Ramos (cell line): Measurements from ENCODE around the gene STRIP2.
"Not testable (repeated sequence)": the region's sequence is repeated elsewhere in the genome, so short reads cannot be mapped to it uniquely, and the experiment has no call there.

Experiments
- in situ Hi-C: fragments of 300-500 bp; cut with MboI; formaldehyde crosslinking; loops from one replicate; pipeline ENCODE4 v1.14.3; 2022; ENCODE audit warnings: low sequenced_read_pairs; ENCODE audit not compliant: unreplicated experiment

STRIP2 gene

DNA sequence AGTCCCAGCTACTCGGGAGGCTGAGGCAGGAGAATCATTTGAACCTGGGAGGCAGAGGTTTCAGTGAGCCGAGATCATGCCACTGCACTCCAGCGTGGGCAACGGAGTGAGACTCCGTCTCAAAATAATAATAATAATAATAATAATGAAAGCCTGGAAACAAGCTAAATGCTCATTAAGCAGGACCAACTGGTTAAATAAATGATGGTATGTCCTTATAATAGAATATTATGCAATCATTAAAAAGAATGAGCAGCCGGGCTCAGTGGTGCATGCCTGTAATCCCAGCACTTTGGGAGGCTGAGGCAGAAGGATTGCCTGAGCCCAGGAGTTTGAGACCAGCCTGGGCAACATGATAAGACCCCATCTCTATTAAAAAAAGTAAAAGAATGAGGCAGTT, 47.1 kb downstream of the STRIP2 start:
- in situ Hi-C loops, result not testable (repeated sequence)

DNA sequence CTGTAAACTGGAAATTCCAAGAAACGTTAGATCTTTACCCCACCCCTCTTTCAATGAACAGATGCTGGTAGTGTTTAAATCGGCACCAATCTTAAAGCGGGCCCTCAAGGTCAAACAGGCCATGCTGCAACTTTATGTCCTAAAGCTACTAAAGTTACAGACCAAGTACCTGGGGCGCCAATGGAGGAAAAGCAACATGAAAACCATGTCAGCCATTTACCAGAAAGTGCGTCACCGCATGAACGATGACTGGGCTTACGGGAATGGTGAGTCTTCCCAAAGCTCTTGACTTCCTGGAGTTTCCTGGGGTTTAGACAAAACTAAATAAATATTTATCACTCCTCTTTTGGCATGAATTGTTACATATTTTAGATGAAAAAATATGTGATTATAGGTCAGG, 48.5 kb downstream of the STRIP2 start:
- in situ Hi-C loops, result no loop called here

DNA sequence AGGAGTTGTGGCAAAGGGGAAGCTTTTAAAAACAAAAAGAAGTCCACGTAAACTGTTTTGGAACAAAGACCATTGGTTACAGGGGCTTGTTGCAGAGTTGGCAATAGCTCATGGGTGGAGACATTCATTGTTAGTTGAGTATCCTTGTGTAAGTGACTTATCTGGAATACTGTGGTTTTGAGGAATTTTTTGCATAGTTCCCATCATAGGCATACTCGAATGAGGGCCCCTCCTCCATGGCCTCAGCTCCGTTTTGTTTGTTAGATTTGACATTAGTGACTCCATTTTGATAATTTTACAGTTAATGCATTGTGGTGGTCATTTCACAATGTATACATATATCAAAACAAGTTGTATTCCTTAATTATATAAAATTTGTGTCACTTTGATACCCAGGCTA, 55.3 kb downstream of the STRIP2 start:
- in situ Hi-C loops, result no loop called here

DNA sequence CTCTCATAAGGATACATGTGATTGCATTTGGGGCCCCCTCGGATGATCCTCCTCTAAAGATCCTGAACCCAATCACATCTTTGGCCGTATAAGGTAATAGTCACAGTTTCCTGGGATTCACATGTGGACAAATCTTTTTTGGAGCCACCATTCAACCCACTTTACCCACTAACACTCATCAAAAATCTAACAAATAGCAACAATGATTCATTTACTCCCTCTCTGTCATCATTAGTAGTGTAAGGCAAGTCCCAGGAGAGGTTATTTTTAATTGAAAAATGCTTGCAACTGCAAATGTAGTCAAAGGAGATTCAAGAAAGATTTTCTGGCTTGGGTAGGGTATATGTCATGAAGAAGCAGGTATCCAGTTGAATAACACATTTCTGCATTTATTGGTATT, 58.2 kb downstream of the STRIP2 start:
- in situ Hi-C loops, result no loop called here

DNA sequence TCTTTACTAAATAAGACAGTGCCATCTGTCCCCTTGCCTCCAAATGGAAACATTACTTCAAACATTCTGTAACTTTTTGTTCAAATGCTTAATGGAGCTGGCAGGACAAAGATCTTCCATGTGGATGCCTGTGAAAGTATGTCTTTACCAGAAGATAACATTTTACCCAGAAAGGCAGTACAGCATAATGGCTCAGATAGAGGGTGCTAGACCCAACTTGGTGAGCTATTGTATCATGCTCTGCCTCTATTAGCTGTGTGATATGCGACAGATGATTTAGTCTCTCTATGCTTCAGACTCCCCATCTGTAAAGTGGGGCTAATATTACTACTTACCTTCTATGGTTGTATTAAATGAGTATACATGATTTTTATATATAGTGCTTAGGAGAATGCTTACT, 59.3 kb downstream of the STRIP2 start:
- in situ Hi-C loops, result no loop called here

DNA sequence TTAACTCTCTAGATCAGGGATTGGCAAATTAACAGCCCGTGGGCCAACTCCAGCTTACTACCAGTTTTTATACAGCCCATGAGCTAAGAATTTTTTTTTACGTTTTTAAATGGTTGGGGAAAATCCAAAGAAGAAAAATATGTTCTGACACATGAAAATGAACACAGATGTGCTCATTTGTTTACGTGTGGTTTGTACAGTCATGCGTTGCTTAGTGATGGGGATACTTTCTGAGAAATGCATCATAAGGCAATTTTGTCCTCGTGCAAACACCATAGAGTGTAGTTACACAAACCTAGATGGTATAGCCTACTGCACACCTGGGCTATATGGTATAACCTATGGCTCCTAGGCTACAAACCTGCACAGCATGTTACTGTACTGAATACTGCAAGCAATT, 59.8 kb downstream of the STRIP2 start:
- in situ Hi-C loops, result no loop called here

DNA sequence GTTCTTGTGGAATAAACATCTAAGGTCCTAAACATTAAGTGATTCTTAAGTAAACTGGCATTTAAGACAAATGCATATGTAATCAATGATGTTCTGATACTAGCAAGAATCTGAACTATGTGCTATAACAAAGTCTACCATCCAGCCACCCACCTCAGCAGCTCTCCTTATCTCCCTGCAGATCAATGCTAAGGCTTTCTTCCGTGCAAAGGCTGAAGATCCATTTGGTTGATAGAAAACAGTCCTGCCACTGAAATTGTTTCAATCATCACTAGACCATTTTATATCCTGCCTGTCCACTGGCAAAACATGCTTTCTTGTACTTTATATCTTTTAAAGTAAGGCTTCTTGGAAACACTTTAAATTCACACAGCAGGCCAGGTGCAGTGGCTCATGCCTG, 61.8 kb downstream of the STRIP2 start:
- in situ Hi-C loops, result no loop called here

DNA sequence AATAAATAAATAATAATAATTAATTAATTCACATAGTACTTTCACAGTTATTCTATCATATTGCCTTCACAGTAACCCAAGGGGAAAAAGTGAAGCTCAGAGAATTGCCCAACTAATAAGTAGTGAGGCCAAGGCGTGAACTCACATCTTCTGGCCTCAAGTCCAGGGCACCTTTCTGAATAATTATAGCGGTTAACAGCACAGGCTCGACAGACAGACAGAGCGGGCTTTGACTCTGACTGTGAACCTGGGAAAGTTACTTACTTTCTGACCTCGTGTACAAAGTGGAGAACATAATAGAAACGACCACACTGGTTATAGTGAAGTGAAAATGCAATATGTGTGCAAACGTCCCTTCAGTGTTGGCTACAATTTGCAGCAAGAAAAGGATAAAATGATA, 62.4 kb downstream of the STRIP2 start:
- in situ Hi-C loops, result no loop called here

DNA sequence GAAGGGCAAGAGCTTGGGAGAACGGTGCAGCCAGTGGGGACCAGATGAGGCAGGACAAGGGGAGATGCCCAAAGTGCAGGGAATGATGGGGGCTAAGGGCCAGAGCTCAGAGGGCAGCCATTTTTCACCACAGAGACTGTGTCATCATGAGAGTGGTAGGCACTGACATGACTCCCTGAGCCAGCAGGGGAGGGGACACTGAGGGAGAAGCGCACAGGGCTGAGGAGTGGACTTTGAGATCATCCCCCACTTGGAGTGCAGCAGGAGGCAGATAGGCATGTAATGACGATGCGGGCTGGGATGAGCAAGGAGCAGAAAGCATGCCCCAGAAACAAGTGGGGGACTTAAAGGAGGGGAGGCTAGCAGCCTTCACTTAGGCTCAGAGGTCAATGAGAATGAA, 62.9 kb downstream of the STRIP2 start:
- in situ Hi-C loops, result no loop called here

DNA sequence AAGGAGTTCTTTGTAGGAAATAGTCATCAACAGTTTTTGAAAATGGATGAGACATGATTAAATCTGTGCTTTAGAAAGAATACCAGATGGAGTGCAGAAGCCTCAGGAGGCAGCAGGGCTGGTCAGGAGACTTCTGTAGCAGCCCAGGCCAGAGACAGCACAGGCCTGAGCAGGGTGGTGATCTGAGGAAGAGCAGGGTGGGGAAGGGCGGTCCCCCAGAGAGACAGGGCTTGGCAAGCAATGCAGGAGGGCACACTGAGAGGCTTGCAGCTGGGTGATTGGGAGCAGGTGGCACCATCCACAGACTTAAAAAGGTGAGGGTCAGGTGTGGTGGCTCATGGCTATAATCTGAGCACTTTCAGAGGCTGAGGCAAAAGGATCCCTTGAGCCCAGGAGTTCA, 63.8 kb downstream of the STRIP2 start:
- in situ Hi-C loops, result no loop called here

DNA sequence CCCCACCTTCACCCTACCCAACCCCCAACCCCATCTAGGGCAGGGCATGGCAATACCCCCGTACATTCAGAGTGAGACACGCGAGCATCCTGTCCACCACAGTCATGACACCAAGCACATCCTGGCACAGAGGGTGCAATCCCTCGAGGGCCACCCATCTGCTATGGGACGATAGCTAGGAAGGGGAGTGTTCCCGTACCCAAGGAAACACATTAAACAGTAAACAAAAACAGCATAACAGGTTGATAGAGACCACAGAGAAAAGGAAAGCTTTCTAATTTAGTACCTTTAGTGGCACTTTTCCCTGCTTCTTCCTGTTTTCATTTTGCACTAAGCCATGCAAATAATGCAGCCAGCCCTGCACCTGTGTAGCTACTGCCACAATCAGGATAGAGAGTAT, 65.8 kb downstream of the STRIP2 start:
- in situ Hi-C loops, result no loop called here

DNA sequence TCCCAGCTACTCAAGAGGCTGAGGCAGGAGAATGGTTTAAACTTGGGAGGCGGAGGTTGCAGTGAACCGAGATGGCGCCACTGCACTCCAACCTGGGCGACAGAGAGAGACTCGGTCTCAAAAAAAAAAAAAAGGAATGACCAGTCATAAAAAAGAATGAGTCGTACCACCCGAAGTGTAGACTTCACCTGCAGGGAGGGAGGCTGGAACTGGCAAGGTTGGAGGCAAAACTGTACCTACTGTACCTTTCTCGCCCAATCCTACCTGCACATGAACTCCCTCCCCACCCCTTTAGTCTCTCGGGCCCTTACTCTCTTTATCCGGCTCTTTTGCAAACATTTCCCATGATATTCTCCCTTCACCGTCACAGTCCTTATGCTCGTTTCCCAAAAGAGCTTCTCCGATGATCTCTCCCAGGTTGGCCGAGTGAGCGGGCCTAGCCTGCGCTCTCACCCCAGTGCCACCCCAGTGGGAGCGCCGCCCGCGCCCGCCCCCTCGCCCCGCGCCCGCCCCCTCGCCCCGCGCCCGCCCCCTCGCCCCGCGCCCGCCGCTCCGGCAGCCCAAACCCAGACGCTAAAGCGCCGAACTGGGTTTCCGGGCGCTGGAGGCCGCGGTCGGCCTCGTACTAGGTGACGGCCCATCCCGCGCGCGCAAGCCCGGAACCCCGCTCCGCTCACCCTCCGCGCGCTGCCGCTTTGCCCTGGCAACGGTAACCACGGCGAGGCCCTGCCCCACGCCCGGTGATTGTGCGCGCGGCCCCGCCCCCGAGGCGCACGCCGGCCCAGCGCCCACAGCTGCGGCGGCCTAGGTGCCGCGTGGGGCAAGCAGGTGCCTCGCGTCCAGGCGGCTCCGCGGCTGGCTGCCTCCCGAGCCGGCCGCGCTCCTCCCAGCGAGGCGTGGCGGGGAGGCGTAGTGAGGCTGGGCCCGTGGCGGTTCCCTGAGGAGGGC, 67.8 kb downstream of the STRIP2 start, which contains the start of gene SMKR1:
TSS of gene SMKR1 (plus strand) at position 772 of the 948 bp plus-strand sequence. CDS start 294 bp downstream, outside the sequence.
- in situ Hi-C loops, result no loop called here

DNA sequence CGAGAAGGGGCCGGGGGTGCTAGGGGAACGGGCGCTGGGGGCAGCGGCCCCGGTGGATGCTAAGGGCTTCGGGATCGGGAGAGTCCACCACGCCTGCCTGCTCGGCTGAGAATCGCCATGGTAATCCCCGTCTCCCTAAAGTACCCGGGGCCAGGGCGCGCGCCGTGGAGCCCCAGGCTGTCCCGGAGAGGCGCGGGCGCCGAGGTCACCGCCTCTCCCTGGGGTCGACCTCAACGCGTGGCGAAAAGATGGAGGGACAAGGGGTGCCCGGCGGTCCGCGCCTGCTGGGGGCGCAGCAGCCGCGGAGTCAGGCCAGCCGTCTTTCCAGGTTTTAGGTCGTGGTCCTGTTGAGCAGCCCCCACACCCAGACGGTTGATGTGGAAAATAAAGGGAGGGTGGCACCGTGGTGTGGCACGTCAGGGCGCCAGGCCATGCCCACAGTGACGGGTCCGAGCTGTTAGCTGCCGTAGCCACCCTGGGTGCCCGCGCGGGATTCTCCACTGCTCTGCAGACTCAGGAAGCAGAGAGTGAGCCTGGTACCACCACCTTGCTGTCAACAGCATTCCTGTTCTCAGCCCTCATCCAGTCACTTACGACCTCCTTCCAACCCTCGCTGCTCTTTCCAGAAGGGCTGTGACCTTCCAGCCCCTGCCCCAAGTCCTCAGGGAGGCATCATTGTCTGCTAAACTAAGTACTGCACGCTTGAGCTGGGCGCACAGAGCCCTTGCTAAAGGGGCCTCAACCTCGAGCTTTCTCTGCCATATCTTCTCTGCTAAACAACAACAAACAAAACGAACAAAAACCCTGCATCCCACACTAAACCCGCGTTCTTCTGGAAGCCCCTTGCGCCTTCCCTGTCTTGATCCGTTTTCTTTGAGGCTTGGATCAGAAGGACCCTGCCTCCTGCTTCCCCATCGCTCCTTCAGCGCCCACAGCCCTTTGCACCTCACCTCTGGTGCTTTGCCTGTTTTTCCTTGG, 68.8 kb downstream of the STRIP2 start:
- in situ Hi-C loops, result no loop called here

DNA sequence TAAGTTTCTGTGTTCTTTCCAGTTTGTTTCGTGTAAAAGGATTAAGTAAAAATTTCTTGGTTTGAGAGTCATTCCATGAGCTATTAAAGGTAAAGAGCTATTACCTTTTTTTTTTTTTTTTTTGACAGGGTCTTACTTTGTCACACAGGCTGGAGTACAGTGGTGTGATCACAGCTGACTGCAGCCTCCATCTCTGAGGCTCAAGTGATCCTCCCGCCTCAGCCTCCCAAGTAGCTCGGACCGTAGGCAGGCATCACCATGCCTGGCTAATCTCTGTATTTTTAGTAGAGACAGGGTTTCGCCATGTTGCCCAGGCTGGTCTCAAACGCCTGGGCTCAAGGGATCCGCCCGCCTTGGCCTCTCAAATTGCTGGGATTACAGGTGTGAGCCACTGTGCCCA, 69.5 kb downstream of the STRIP2 start:
- in situ Hi-C loops, result no loop called here

DNA sequence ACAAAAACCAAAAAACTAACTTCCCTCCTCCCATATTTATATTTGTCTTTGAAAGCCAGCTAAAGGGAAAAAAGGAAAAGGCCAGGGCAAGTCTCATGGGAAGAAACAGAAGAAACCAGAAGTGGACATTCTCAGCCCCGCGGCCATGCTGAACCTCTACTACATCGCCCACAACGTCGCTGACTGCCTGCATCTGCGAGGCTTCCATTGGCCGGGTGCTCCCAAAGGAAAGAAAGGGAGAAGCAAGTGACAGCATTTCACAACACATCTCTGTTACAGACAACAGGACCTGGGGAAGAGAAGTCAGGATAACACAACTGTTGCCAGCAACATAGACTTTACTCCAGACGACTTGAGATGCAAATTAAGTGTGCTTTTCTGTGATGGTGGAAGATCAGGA, 78.0 kb downstream of the STRIP2 start:
- in situ Hi-C loops, result no loop called here

DNA sequence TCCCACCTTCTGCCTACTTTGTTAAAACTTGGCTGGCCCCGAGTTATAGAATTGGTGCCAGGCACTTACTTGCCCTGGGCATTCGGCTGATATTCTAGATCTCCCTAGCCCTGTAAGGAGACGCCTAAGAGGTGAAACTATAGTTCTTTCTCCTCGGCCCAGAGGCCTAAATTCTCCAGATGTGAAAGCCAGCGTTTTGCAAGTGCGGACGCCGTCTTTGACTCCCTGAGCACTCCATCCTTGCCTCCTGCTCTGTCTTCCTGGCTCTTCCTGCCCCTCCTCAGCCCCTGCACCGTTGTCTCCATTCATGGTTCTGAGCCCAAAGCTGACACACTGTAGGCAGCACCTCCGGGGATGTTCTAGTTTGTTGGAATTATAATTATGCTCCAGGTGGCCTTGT, 79.3 kb downstream of the STRIP2 start:
- in situ Hi-C loops, result no loop called here

DNA sequence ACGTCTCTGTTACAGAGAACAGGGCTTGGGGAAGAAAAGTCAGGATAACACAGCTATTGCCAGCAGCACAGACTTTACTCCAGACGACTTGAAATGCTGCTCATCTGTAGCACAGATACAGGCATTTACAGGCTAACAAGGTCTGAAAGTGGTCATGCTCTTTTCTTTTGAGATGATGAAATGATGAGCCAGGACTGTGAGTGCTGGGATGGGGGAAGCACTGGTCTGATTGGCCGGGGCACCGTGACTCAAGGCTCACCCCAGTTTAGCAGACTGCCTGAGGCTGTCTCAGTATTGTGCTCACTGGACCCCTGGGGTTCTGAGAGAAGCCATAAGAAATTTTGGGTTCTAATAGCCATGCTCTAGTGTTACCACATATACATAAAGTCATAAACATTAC, 80.5 kb downstream of the STRIP2 start:
- in situ Hi-C loops, result no loop called here

DNA sequence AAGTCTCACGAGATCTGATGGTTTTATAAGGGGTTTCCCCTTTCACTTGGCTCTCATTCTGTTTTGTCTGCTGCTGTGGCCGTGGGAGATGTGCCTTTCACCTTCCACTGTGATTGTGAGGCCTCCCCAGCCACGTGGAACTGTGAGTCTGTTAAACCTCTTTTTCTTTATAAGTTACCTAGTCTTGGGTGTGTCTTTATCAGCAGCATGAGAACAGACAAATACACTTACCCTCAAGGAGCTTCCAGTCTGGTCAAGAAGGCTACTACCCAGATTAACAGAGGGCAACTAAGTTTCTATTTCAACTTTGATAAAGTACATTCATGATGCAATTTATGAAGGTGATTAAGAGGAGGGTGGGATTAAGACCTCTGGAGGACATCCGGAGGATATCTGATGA, 81.1 kb downstream of the STRIP2 start:
- in situ Hi-C loops, result no loop called here

DNA sequence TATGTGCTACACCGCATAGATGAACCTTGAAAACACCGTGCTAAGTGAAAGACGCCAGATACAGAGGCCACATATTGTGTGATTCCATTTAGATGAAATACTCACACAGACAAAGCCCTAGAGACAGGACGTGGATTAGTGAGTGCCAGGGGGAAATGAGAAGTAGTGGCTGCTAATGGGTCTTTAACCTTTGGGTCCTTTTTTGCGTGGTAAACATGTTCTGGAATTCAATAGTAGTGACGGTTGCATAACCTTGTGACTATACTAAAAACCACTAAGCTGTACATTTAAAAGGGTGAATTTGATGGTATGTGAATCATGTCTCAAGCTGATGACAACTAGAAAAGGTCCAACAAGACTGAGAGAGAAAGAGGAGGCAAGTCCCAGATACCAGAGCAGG, 83.7 kb downstream of the STRIP2 start:
- in situ Hi-C loops, result no loop called here

DNA sequence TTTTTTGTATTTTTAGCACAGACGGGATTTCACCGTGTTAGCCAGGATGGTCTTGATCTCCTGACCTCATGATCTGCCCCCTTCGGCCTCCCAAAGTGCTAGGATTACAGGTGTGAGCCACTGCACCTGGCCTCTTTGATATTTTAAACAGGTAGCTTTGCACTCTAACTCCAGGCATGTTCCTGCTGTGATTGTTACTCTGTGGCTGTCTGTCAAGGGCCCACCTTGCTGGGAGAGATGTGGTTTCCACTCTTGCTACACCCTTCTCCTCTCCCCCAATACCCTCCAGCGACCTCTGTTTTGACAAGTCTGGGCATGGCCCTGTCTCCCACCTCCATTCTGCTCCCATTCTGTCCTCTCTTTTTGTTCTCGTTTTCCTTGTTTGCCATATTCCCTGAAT, 85.2 kb downstream of the STRIP2 start:
- in situ Hi-C loops, result no loop called here
